IMR-90 (cell line): Measurements from ENCODE around the gene C1orf105. TPM values are rescaled to one million over a fixed set of nuclear protein-coding genes. Genes with fewer than 3 reads are reported as not detected.
"Not testable (repeated sequence)": the region's sequence is repeated elsewhere in the genome, so short reads cannot be mapped to it uniquely, and the experiment has no call there.

ENCODE experiments used
- ATAC-seq: fragments of 200-7000 bp; cut with Tn5 transposase; 2 replicates; pipeline ENCODE4 v1.9.1; 2020; ENCODE audit warnings: low read depth, mild to moderate bottlenecking, moderate library complexity
- BruUV-seq: library from RNA; stranded (reverse); fragments of 400-500 nt; replicated peaks from 2 replicates; lab custom pipeline; 2021; lab: Mats Ljungman, UMichigan
- CTCF ChIA-PET: fragments of 300-600 bp; formaldehyde crosslinking; extraction: SDS; loops from one replicate; lab custom pipeline; 2021; ENCODE audit warnings: antibody characterized with exemption; lab: Yijun Ruan, JAX
- POLR2A ChIA-PET: fragments of 300-600 bp; sonication (Branson Sonifier 250); formaldehyde crosslinking; loops from one replicate; lab custom pipeline; 2022; ENCODE audit warnings: antibody characterized with exemption; ENCODE audit not compliant: unreplicated experiment; lab: Charles Lee
- DNase-seq: peaks from one replicate; pipeline ENCODE4 v3.0.0; 2013
- H2AFZ ChIP-seq: replicated peaks from 2 replicates; pipeline ENCODE3; 2013; ENCODE audit warnings: low read length, mild to moderate bottlenecking; ENCODE audit not compliant: poor library complexity
- H2AK5ac ChIP-seq: 2 replicates; pipeline ENCODE4 v1.6.1; 2013; ENCODE audit warnings: low read depth, low read length, inconsistent platforms
- H2AK9ac ChIP-seq: replicated peaks from 2 replicates; pipeline ENCODE3; 2013; ENCODE audit warnings: mild to moderate bottlenecking, low read depth, low read length, moderate library complexity; ENCODE audit not compliant: poor library complexity
- H2BK120ac ChIP-seq: 2 replicates; pipeline ENCODE4 v1.6.1; 2013; ENCODE audit warnings: low read depth, low read length, inconsistent platforms
- H2BK15ac ChIP-seq: 3 replicates; pipeline ENCODE4 v1.6.1; 2013; ENCODE audit warnings: low read depth, low read length, inconsistent platforms
- H2BK20ac ChIP-seq: 2 replicates; pipeline ENCODE4 v1.6.1; 2013; ENCODE audit warnings: low read depth, mild to moderate bottlenecking, inconsistent platforms, low read length, moderate library complexity
- H2BK5ac ChIP-seq: 2 replicates; pipeline ENCODE4 v1.6.1; 2013; ENCODE audit warnings: mild to moderate bottlenecking, low read depth, low read length, inconsistent platforms; ENCODE audit not compliant: poor library complexity, severe bottlenecking
- H3K14ac ChIP-seq: replicated peaks from 2 replicates; pipeline ENCODE4 v1.6.1; 2013; ENCODE audit warnings: low read depth, low read length, inconsistent platforms
- H3K18ac ChIP-seq: 2 replicates; pipeline ENCODE4 v1.6.1; 2013; ENCODE audit warnings: low read depth, low read length, control low read depth
- H3K23ac ChIP-seq: 2 replicates; pipeline ENCODE4 v1.6.1; 2013; ENCODE audit warnings: low read depth, low read length, inconsistent platforms
- H3K27ac ChIP-seq: 2 replicates; pipeline ENCODE4 v1.5.1; 2013; ENCODE audit warnings: mild to moderate bottlenecking, control low read depth, low read length; ENCODE audit not compliant: insufficient read depth
- H3K27me3 ChIP-seq: 2 replicates; pipeline ENCODE4 v1.6.1; 2013; ENCODE audit warnings: low read length; ENCODE audit not compliant: control insufficient read depth, insufficient read depth
- H3K36me3 ChIP-seq: 2 replicates; pipeline ENCODE4 v1.6.1; 2013; ENCODE audit warnings: low read length, mixed read lengths; ENCODE audit not compliant: control insufficient read depth, insufficient read depth
- H3K4ac ChIP-seq: 2 replicates; pipeline ENCODE4 v1.6.1; 2013; ENCODE audit warnings: low read depth, low read length, inconsistent platforms
- H3K4me1 ChIP-seq: 2 replicates; pipeline ENCODE4 v1.6.1; 2013; ENCODE audit warnings: low read length, mixed read lengths; ENCODE audit not compliant: control insufficient read depth, insufficient read depth
- H3K4me2 ChIP-seq: 2 replicates; pipeline ENCODE4 v1.6.1; 2013; ENCODE audit warnings: low read depth, mild to moderate bottlenecking, control low read depth, low read length, moderate library complexity
- H3K4me3 ChIP-seq: 2 replicates; pipeline ENCODE4 v1.5.1; 2013; ENCODE audit warnings: low read depth, mild to moderate bottlenecking, control low read depth, low read length, moderate library complexity; ENCODE audit not compliant: insufficient read depth
- H3K56ac ChIP-seq: 2 replicates; pipeline ENCODE4 v1.6.1; 2013; ENCODE audit warnings: low read length, inconsistent platforms; ENCODE audit not compliant: insufficient read depth; ENCODE audit errors: extremely low read depth
- H3K79me1 ChIP-seq, 2 experiments: 2 replicates each; pipeline ENCODE4 v1.6.1; 2013; ENCODE audit warnings: low read length in 2 of 2, inconsistent platforms in 1 of 2, low read depth in 1 of 2
- H3K9ac ChIP-seq: 2 replicates; pipeline ENCODE4 v1.6.1; 2013; ENCODE audit warnings: low read depth, low read length, control low read depth
- H3K9me1 ChIP-seq: 2 replicates; pipeline ENCODE4 v1.6.1; 2013; ENCODE audit warnings: low read length, inconsistent platforms; ENCODE audit not compliant: insufficient read depth
- H3K9me3 ChIP-seq: 2 replicates; pipeline ENCODE4 v1.6.1; 2013; ENCODE audit warnings: low read length; ENCODE audit not compliant: control insufficient read depth, insufficient read depth
- H4K20me1 ChIP-seq: 2 replicates; pipeline ENCODE4 v1.6.1; 2013; ENCODE audit warnings: low read length, inconsistent platforms; ENCODE audit not compliant: insufficient read depth
- H4K5ac ChIP-seq: 2 replicates; pipeline ENCODE4 v1.6.1; 2013; ENCODE audit warnings: mild to moderate bottlenecking, low read depth, low read length, control low read depth
- H4K8ac ChIP-seq, 2 experiments: 2 replicates each; pipeline ENCODE4 v1.6.1; 2013; ENCODE audit warnings: low read depth in 2 of 2, low read length in 2 of 2, control low read depth in 1 of 2, inconsistent platforms in 1 of 2
- H4K91ac ChIP-seq: 2 replicates; pipeline ENCODE4 v1.6.1; 2013; ENCODE audit warnings: low read depth, low read length, inconsistent platforms; ENCODE audit not compliant: insufficient read depth
- CTCF ChIP-seq: conservative IDR thresholded peaks from 2 replicates; pipeline ENCODE4 v1.5.1; 2012; ENCODE audit warnings: mild to moderate bottlenecking, low read depth, low read length, improper control_type of control experiment
- WGBS, 2 experiments: methylation state at CpG; one replicate each; pipeline versions ENCODE4 v1.1.5 to v1.1.7; 2013; ENCODE audit warnings: missing lambda C conversion rate in 2 of 2; ENCODE audit not compliant: insufficient read length in 1 of 2; ENCODE audit errors: extremely low coverage in 2 of 2; 5-methylcytosine and 5-hydroxymethylcytosine counted together
- dilution Hi-C: fragments of 300-500 bp; cut with HindIII; formaldehyde crosslinking; loops from one replicate; pipeline ENCODE4 v1.14.3; 2018; ENCODE audit warnings: low sequenced_read_pairs; ENCODE audit not compliant: unreplicated experiment
- in situ Hi-C: fragments of 300-500 bp; cut with MboI; formaldehyde crosslinking; loops from 3 replicates; pipeline ENCODE4 v1.14.3; 2019; ENCODE audit warnings: low sequenced_read_pairs, inconsistent platforms, mixed read lengths
- intact Hi-C: fragments of 100-400 bp; cut with micrococcal nuclease; formaldehyde crosslinking; loops from 2 replicates; pipeline ENCODE4 v1.10.0; 2022
- polyA plus RNA-seq, 3 experiments: library from polyadenylated mRNA; depleted of rRNA; stranded (reverse); fragments of >200 nt; gene quantifications; 2 replicates each; pipeline ENCODE4 v1.2.3, GENCODE V29; 2012; ENCODE audit warnings: low replicate concordance in 1 of 3
- total RNA-seq: library from RNA; depleted of rRNA; stranded (reverse); fragments of >200 nt; gene quantifications from 2 replicates; pipeline ENCODE4 v1.2.3, GENCODE V29; 2012

The C1orf105 gene
- total and polyA plus RNA-seq, 2 of the 4 experiments (the other 2 are of a cell fraction): not detected

DNA sequence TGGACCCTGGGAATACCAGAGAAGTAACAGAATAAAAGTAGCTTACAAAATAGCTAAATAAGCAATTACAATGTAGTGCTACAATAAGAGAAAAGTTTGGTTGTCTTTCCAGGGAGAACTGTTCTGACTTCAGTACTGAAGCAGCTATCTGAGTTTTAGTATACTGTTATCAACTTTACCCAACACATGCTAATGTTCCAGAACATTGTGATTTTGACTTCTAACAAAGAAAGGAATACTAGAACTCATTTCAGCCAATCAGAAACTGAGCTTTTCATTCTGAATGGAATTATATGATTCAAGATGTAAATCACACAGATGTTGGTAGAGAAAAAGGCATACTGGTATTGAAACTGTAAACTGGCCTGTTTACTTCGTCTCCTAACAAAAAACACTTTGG lies at the start of gene C1orf105 (continued):
- TF ChIP-seq CTCF: no peak

- H3K23ac ChIP-seq, H3K4me2 ChIP-seq, intact Hi-C loops, H3K18ac ChIP-seq, H3K9ac ChIP-seq, H2BK20ac ChIP-seq, in situ Hi-C loops, POLR2A ChIA-PET, H2BK15ac ChIP-seq, H4K8ac ChIP-seq, H3K4me1 ChIP-seq, H2AK5ac ChIP-seq, H3K27me3 ChIP-seq, H3K4me3 ChIP-seq, H3K14ac ChIP-seq, H3K4ac ChIP-seq, H3K36me3 ChIP-seq, H3K9me1 ChIP-seq, H4K20me1 ChIP-seq, H4K5ac ChIP-seq, H3K9me3 ChIP-seq, H2BK5ac ChIP-seq, H4K91ac ChIP-seq, H2AK9ac ChIP-seq, H2BK120ac ChIP-seq, H3K79me1 ChIP-seq, ATAC-seq, DNase-seq, dilution Hi-C loops, CTCF ChIA-PET, H3K56ac ChIP-seq, H2AFZ ChIP-seq, BruUV-seq, H3K27ac ChIP-seq: not testable (repeated sequence)
- no CpG with 5 or more reads among the region's 3 CpGs for WGBS, 2 experiments
These were observed 48.8 kb upstream of the C1orf105 start for GRCh38 chr1:172371646-172372045.
